Trophoblast cell (in vitro differentiated cells and primary cell): ENCODE results near the gene CHGA. TPM values are rescaled to one million over a fixed set of nuclear protein-coding genes. Genes with fewer than 3 reads are reported as not detected.

Experiments
- DNase-seq, 2 donors: peaks; one replicate each; pipeline ENCODE4 v3.0.0-alpha.2; 2016
- H2AFZ ChIP-seq: 2 replicates; pipeline ENCODE4 v1.6.1; 2013; ENCODE audit warnings: low read length, moderate library complexity, mild to moderate bottlenecking; ENCODE audit not compliant: insufficient read depth, poor library complexity
- H2AK5ac ChIP-seq: 2 replicates; pipeline ENCODE4 v1.6.1; 2013; ENCODE audit warnings: mild to moderate bottlenecking, low read length
- H2BK120ac ChIP-seq: 2 replicates; pipeline ENCODE4 v1.6.1; 2013; ENCODE audit warnings: low read length, mild to moderate bottlenecking, moderate library complexity; ENCODE audit not compliant: insufficient read depth, poor library complexity
- H2BK12ac ChIP-seq: 2 replicates; pipeline ENCODE4 v1.6.1; 2013; ENCODE audit warnings: mild to moderate bottlenecking, low read length, moderate library complexity
- H2BK5ac ChIP-seq: 2 replicates; pipeline ENCODE4 v1.6.1; 2013; ENCODE audit warnings: low read length, low read depth, moderate library complexity, mild to moderate bottlenecking; ENCODE audit not compliant: poor library complexity
- H3K14ac ChIP-seq: 2 replicates; pipeline ENCODE4 v1.6.1; 2013; ENCODE audit warnings: mild to moderate bottlenecking, low read length
- H3K18ac ChIP-seq: 2 replicates; pipeline ENCODE4 v1.6.1; 2013; ENCODE audit warnings: mild to moderate bottlenecking, low read length
- H3K23ac ChIP-seq: 2 replicates; pipeline ENCODE4 v1.6.1; 2013; ENCODE audit warnings: low read length
- H3K27ac ChIP-seq: 2 replicates; pipeline ENCODE4 v1.5.1; 2013; ENCODE audit warnings: low read depth, mild to moderate bottlenecking, inconsistent platforms, low read length, moderate library complexity
- H3K27me3 ChIP-seq: 2 replicates; pipeline ENCODE4 v1.6.1; 2013; ENCODE audit warnings: inconsistent platforms, mild to moderate bottlenecking, low read length, moderate library complexity; ENCODE audit not compliant: insufficient read depth
- H3K36me3 ChIP-seq, 2 experiments: 1 replicate in 1 of 2; 2 replicates in 1 of 2; pipeline ENCODE4 v1.6.1; 2013; ENCODE audit warnings: low read length in 2 of 2, mild to moderate bottlenecking in 2 of 2, moderate library complexity in 1 of 2; ENCODE audit not compliant: insufficient read depth in 2 of 2, control insufficient read depth in 1 of 2
- H3K4ac ChIP-seq: 2 replicates; pipeline ENCODE4 v1.6.1; 2013; ENCODE audit warnings: low read depth, mild to moderate bottlenecking, low read length, moderate library complexity
- H3K4me1 ChIP-seq, 2 experiments: 1 replicate in 1 of 2; 2 replicates in 1 of 2; pipeline ENCODE4 v1.6.1; 2013; ENCODE audit warnings: low read length in 2 of 2, mild to moderate bottlenecking in 2 of 2, moderate library complexity in 1 of 2; ENCODE audit not compliant: insufficient read depth in 2 of 2, control insufficient read depth in 1 of 2
- H3K4me2 ChIP-seq: 2 replicates; pipeline ENCODE4 v1.6.1; 2013; ENCODE audit warnings: inconsistent platforms, mild to moderate bottlenecking, low read length, moderate library complexity
- H3K4me3 ChIP-seq: 2 replicates; pipeline ENCODE4 v1.5.1; 2013; ENCODE audit warnings: mild to moderate bottlenecking, low read depth, low read length, inconsistent platforms
- H3K79me1 ChIP-seq: one replicate; pipeline ENCODE4 v1.6.1; 2013; ENCODE audit warnings: low read length
- H3K79me2 ChIP-seq: 2 replicates; pipeline ENCODE4 v1.6.1; 2013; ENCODE audit warnings: low read length, mild to moderate bottlenecking; ENCODE audit not compliant: control insufficient read depth, insufficient read depth, poor library complexity
- H3K9ac ChIP-seq: 2 replicates; pipeline ENCODE4 v1.6.1; 2013; ENCODE audit warnings: mild to moderate bottlenecking, low read length
- H3K9me3 ChIP-seq: 2 replicates; pipeline ENCODE4 v1.6.1; 2013; ENCODE audit warnings: low read depth, mild to moderate bottlenecking, control low read depth, inconsistent platforms, low read length; ENCODE audit not compliant: insufficient read depth
- H4K12ac ChIP-seq: 2 replicates; pipeline ENCODE4 v1.6.1; 2013; ENCODE audit warnings: low read depth, mild to moderate bottlenecking, low read length, moderate library complexity
- H4K8ac ChIP-seq: 2 replicates; pipeline ENCODE4 v1.6.1; 2013; ENCODE audit warnings: low read depth, mild to moderate bottlenecking, low read length, moderate library complexity
- H4K91ac ChIP-seq: one replicate; pipeline ENCODE4 v1.6.1; 2013; ENCODE audit warnings: low read depth, mild to moderate bottlenecking, low read length, moderate library complexity
- WGBS: extraction: QIAGEN DNeasy Blood & Tissue Kit; methylation state at CpG from one replicate; pipeline ENCODE4 v1.1.7; 2013; ENCODE audit warnings: missing lambda C conversion rate; ENCODE audit not compliant: insufficient read length, insufficient coverage; ENCODE audit errors: extremely low coverage; 5-methylcytosine and 5-hydroxymethylcytosine counted together
- polyA plus RNA-seq: library from polyadenylated mRNA; stranded (reverse); fragments of 200-250 nt; gene quantifications from 2 replicates; pipeline ENCODE4 v1.2.3, GENCODE V29; 2013

The CHGA gene, protein sequence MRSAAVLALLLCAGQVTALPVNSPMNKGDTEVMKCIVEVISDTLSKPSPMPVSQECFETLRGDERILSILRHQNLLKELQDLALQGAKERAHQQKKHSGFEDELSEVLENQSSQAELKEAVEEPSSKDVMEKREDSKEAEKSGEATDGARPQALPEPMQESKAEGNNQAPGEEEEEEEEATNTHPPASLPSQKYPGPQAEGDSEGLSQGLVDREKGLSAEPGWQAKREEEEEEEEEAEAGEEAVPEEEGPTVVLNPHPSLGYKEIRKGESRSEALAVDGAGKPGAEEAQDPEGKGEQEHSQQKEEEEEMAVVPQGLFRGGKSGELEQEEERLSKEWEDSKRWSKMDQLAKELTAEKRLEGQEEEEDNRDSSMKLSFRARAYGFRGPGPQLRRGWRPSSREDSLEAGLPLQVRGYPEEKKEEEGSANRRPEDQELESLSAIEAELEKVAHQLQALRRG
- 0.19 TPM in 2 replicates for polyA plus RNA-seq

DNA sequence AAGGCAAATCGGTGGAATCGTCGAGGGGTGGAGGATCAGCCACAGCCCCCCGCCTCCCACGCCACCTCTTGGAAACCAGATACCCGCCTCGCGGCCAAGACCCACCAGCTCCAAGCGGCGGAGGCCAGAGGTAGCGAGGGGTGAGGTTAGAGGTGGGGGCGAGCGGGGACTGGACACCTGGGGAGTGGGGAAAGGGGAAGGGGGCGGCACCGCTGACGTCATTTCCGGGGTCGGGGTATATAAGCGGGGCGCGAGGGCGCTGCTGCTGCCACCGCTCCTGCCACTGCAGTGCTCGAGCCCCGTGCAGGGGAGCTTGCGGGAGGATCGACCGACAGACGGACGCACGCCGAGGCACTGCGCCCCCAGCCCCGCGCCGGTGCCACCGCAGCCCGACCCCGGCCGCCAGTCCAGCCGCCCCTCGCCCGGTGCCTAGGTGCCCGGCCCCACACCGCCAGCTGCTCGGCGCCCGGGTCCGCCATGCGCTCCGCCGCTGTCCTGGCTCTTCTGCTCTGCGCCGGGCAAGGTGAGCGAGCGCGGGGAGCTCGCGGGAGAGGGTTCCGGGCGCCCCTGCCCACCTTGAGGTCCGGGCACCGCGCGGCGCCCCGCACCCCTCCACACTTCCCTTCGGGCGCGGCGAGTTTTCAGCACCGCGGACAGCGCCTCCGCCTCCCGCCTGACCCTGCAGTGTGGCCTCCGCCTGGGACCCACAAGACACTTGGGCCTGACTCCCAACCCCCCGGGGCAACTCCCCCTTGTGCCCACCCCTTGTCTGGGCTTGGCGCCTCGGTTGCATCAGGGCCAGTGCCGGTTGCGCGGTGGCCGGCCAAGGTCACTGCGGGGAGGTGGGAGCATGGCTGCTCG, at the start of gene CHGA:
CHGA (plus strand) TSS at position 268 of the 861 bp plus-strand sequence; CDS start at position 478, 210 bp downstream.
- no CpG with 5 or more reads among the region's 86 CpGs for WGBS
- H3K27ac ChIP-seq = no peak within 1 kb of the TSS
- no peak within 1 kb of the TSS for H2BK120ac ChIP-seq
- H3K4me1 ChIP-seq = peaks cover 0 to 5% of the 10 kb centered on the region in 2 experiments
- H3K4ac ChIP-seq = no peak within 1 kb of the TSS
- no peak within 1 kb of the TSS for H3K9ac ChIP-seq
- DNase-seq = peak; percentile 7 to 56
- no peak within 1 kb of the TSS for H2AK5ac ChIP-seq
- no peak within 1 kb of the TSS for H2BK12ac ChIP-seq
- H4K91ac ChIP-seq = no peak within 1 kb of the TSS
- H4K8ac ChIP-seq = no peak within 1 kb of the TSS
- peak within 1 kb of the TSS; percentile 68 for H3K4me3 ChIP-seq
- no peak within 1 kb of the TSS for H3K23ac ChIP-seq
- no peaks in the 10 kb centered on the region for H3K79me2 ChIP-seq
- no peak within 1 kb of the TSS for H2AFZ ChIP-seq
- H3K4me2 ChIP-seq = peak within 1 kb of the TSS; percentile 95
- H4K12ac ChIP-seq = no peak within 1 kb of the TSS
- peaks cover 2% of the 10 kb centered on the region for H3K9me3 ChIP-seq
- no peaks in the 10 kb centered on the region for H3K79me1 ChIP-seq
- H2BK5ac ChIP-seq = no peak within 1 kb of the TSS
- no peaks in the 10 kb centered on the region for H3K36me3 ChIP-seq
- H3K27me3 ChIP-seq = no peaks in the 10 kb centered on the region
- no peak within 1 kb of the TSS for H3K14ac ChIP-seq
- no peak within 1 kb of the TSS for H3K18ac ChIP-seq

DNA sequence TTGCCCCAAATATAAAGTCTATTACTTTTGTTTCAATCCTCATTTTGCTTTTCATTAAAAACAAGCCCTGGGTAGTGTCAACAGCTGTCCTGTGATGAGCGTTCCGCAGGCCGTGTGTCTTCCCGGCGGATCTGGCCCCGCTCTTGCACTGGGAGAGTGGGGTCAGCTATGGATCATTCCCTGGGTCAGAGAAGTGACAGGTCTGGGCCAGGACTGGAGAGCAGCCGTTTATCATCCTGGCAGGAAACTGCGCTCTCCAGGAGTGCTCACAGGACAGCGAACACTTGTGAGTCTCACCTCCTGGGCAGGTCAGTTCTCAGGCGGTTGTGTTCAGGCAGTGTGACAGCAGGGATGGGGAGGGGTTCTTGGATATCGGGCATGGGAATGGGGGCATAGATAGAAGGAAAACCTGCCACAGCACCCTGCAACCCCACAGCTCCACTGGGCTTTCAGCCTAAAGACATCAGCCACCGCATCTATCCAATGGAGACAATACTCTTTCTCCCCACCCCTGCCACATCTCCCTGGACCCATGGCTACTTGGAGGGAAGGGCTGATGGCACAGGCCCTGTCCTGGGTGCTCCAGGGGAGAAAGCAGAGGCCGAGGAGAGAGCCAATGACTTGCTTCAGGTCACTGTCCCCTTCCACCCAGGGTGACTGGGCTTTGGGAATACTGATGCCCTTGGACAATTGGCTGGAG, 47.8 kb upstream of the CHGA start:
- DNase-seq = no peak
- Histone ChIP-seq H3K79me2 (no peaks in the 10 kb centered on the region), H2BK120ac (no peak overlapping the region), H4K91ac (no peak overlapping the region), H3K23ac (no peak overlapping the region), H3K27ac (no peak overlapping the region), H2AFZ (no peak overlapping the region), H3K4ac (no peak overlapping the region), H3K36me3 (no peaks in the 10 kb centered on the region), H3K14ac (no peak overlapping the region), H2BK5ac (no peak overlapping the region), H3K9ac (no peak overlapping the region), H3K79me1 (no peaks in the 10 kb centered on the region), H4K8ac (no peak overlapping the region), H3K27me3 (no peaks in the 10 kb centered on the region), H3K18ac (no peak overlapping the region), H2BK12ac (no peak overlapping the region), H3K4me1 (peaks cover 0 to 4% of the 10 kb centered on the region in 2 experiments), H4K12ac (no peak overlapping the region), H3K4me2 (no peak overlapping the region), H3K4me3 (no peak overlapping the region), H3K9me3 (no peaks in the 10 kb centered on the region), H2AK5ac (no peak overlapping the region)
- WGBS = no CpG with 5 or more reads among the region's 13 CpGs

DNA sequence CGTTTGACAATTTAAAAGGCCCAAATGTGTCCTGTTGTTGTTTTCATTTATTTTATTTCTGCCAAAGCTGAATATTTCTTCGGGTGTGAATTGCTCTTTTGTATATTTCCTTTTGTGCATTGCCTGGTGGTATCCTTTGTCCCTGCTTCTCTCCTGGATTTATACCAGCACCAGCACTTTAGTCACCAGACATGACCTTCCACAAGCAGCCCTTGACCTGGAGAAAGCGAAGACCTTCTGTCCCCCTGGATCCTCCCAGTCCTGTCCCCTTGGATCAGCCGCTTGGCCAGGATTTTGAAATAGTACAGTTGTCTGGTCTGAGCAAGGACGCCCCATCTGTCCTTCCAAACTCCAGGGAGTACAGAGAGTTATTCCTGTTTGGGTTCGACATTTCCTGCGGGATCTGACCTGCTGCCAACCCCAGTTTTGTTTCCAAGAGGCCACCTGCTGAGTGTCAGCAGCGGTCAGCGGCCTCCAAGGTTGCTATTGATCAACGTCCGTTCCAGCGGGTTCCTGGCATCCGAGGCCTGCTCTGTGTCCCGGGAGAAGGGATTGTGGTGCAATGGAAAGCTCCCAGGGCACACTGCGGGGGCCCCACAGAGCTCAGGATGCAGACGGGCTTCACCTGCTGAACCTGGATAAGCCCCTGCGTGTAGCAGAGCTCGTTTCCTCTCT, 45.1 kb upstream of the CHGA start:
- Histone ChIP-seq H4K8ac (no peak overlapping the region), H2BK120ac (no peak overlapping the region), H3K9me3 (no peaks in the 10 kb centered on the region), H3K27me3 (no peaks in the 10 kb centered on the region), H3K4ac (no peak overlapping the region), H3K4me3 (no peak overlapping the region), H2AFZ (no peak overlapping the region), H2BK12ac (no peak overlapping the region), H3K18ac (no peak overlapping the region), H3K36me3 (no peaks in the 10 kb centered on the region), H3K23ac (no peak overlapping the region), H3K14ac (no peak overlapping the region), H4K91ac (no peak overlapping the region), H4K12ac (no peak overlapping the region), H3K27ac (no peak overlapping the region), H3K79me2 (no peaks in the 10 kb centered on the region), H3K4me2 (no peak overlapping the region), H3K79me1 (no peaks in the 10 kb centered on the region), H2BK5ac (no peak overlapping the region), H3K4me1 (peaks cover 4 to 5% of the 10 kb centered on the region in 2 experiments), H3K9ac (no peak overlapping the region), H2AK5ac (no peak overlapping the region)
- no CpG with 5 or more reads among the region's 18 CpGs for WGBS
- DNase-seq = no peak

DNA sequence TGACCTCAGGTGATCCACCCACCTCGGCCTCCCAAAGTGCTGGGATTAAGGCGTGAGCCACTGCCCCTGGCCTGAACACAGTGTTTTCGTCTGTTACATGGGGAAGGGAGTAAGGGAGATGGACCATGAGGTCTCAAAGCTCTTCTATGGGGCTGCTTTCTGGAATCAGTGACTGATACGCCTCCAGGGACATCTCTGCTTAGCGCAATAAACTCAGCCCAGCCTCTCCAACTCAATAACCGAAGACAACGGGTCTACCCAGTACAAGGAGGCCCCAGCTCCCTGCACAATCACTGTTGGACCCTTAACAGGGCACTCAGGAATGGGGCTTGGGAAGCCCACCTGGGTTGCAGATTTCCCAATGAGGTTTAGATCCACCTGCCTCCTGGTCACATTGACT, 42.6 kb upstream of the CHGA start:
- no peak overlapping the region for H2BK5ac ChIP-seq
- no peak overlapping the region for H4K8ac ChIP-seq
- H3K23ac ChIP-seq = no peak overlapping the region
- H2AFZ ChIP-seq = no peak overlapping the region
- H3K14ac ChIP-seq = no peak overlapping the region
- no peak overlapping the region for H3K4me3 ChIP-seq
- H3K27ac ChIP-seq = no peak overlapping the region
- H4K91ac ChIP-seq = no peak overlapping the region
- no peak overlapping the region for H2BK12ac ChIP-seq
- peaks cover 1 to 5% of the 10 kb centered on the region in 2 experiments for H3K4me1 ChIP-seq
- WGBS = no CpG with 5 or more reads among the region's 7 CpGs
- H3K9ac ChIP-seq = no peak overlapping the region
- no peaks in the 10 kb centered on the region for H3K27me3 ChIP-seq
- no peaks in the 10 kb centered on the region for H3K79me2 ChIP-seq
- no peaks in the 10 kb centered on the region for H3K79me1 ChIP-seq
- no peak overlapping the region for H3K18ac ChIP-seq
- no peaks in the 10 kb centered on the region for H3K36me3 ChIP-seq
- no peak overlapping the region for H4K12ac ChIP-seq
- DNase-seq = no peak
- no peak overlapping the region for H2BK120ac ChIP-seq
- no peaks in the 10 kb centered on the region for H3K9me3 ChIP-seq
- H2AK5ac ChIP-seq = no peak overlapping the region
- H3K4ac ChIP-seq = no peak overlapping the region
- H3K4me2 ChIP-seq = no peak overlapping the region
